Activated CD8-positive, alpha-beta T cell treated with anti-CD3 and anti-CD28 coated beads for 36 hours (primary cell): ENCODE results near the gene AMIGO3. TPM values are rescaled to one million over a fixed set of nuclear protein-coding genes. Genes with fewer than 3 reads are reported as not detected.

Source experiments
- ATAC-seq: fragments of 200-7000 bp; cut with Tn5 transposase; one replicate; pipeline ENCODE4 v1.10.0; 2021; ENCODE audit warnings: mild to moderate bottlenecking, moderate library complexity
- CTCF ChIA-PET: fragments of 350-600 bp; sonication (Branson Sonifier 250); formaldehyde crosslinking; loops from one replicate; lab custom pipeline; 2021; ENCODE audit warnings: antibody characterized with exemption; lab: Charles Lee
- POLR2A ChIA-PET: fragments of 350-600 bp; sonication (Branson Sonifier 250); formaldehyde crosslinking; loops from one replicate; lab custom pipeline; 2021; ENCODE audit warnings: antibody characterized with exemption; lab: Charles Lee
- DNase-seq: peaks from one replicate; pipeline ENCODE4 v3.0.0-alpha.2; 2020
- H3K27ac Mint-ChIP-seq: one replicate; pipeline ENCODE4 v1.8.0; 2021; ENCODE audit warnings: mild to moderate bottlenecking, mixed read lengths
- H3K27me3 Mint-ChIP-seq: one replicate; pipeline ENCODE4 v1.8.0; 2021; ENCODE audit warnings: mixed read lengths
- H3K36me3 Mint-ChIP-seq: one replicate; pipeline ENCODE4 v1.8.0; 2021; ENCODE audit warnings: low read depth, mixed read lengths
- H3K4me1 Mint-ChIP-seq: one replicate; pipeline ENCODE4 v1.8.0; 2021; ENCODE audit warnings: low read depth, mixed read lengths
- H3K4me3 Mint-ChIP-seq: one replicate; pipeline ENCODE4 v1.8.0; 2021; ENCODE audit warnings: mild to moderate bottlenecking, moderate library complexity, mixed read lengths
- H3K9me3 Mint-ChIP-seq: one replicate; pipeline ENCODE4 v1.8.0; 2021; ENCODE audit warnings: mixed read lengths
- CTCF ChIP-seq: fragments of 200-600 bp; IDR thresholded peaks from one replicate; pipeline ENCODE4 v1.8.0; 2022; ENCODE audit warnings: antibody characterized with exemption, mild to moderate bottlenecking
- intact Hi-C: fragments of 100-400 bp; cut with micrococcal nuclease; formaldehyde crosslinking; loops from one replicate; pipeline ENCODE4 v1.10.0; 2022
- total RNA-seq, 2 experiments: library from RNA; stranded (reverse); gene quantifications; one replicate each; pipeline ENCODE4 v1.2.3, GENCODE V29; 2021

Gene AMIGO3
- total RNA-seq, 2 experiments from 2014 or later: 0.23 TPM; not detected in 1

GRCh38 chr3:49709852-49710251 is 9.6 kb downstream of the AMIGO3 start:
- POLR2A ChIA-PET: no interaction called here
- CTCF ChIA-PET: no interaction called here

GRCh38 chr3:49707113-49707480 is 12.4 kb downstream of the AMIGO3 start:
- ATAC-seq (no peak), DNase-seq (no peak)
- Mint-ChIP-seq H3K9me3 (no peaks in the 10 kb centered on the region), H3K27me3 (no peaks in the 10 kb centered on the region), H3K27ac (no peak overlapping the region), H3K4me3 (no peak overlapping the region), H3K4me1 (peaks cover 5% of the 10 kb centered on the region), H3K36me3 (peaks cover 1% of the 10 kb centered on the region)
- POLR2A ChIA-PET: interaction anchor here (1.0 kb wide), 1 partner anchor 7 kb away, joined by 3 read pairs; no protein-coding TSS in a partner anchor
- CTCF ChIA-PET: interaction anchor here (1.2 kb wide), 1 partner anchor 12 kb away, joined by 3 read pairs; no protein-coding TSS in a partner anchor
- TF ChIP-seq CTCF: no peak
- intact Hi-C loops: no loop called here

More at GRCh38 chr3:49709852-49710251, 9.6 kb downstream of the AMIGO3 start:
- intact Hi-C loops: no loop called here
- Mint-ChIP-seq H3K4me3 (no peak overlapping the region), H3K9me3 (no peaks in the 10 kb centered on the region), H3K36me3 (no peaks in the 10 kb centered on the region), H3K27ac (no peak overlapping the region), H3K4me1 (peaks cover 8% of the 10 kb centered on the region), H3K27me3 (no peaks in the 10 kb centered on the region)
- TF ChIP-seq CTCF: no peak
- ATAC-seq (no peak), DNase-seq (no peak)

GRCh38 chr3:49706456-49707112 is 12.9 kb downstream of the AMIGO3 start:
- no peak overlapping the region for H3K27ac Mint-ChIP-seq

GRCh38 chr3:49705390-49705960 is 14.0 kb downstream of the AMIGO3 start:
- POLR2A ChIA-PET: interaction anchor here (0.7 kb wide), 1 partner anchor 16 kb away, joined by 4 read pairs; no protein-coding TSS in a partner anchor
- DNase-seq (no peak), ATAC-seq (no peak)
- Mint-ChIP-seq H3K27ac (no peak overlapping the region), H3K27me3 (no peaks in the 10 kb centered on the region), H3K9me3 (no peaks in the 10 kb centered on the region), H3K4me3 (no peak overlapping the region), H3K36me3 (peaks cover 1% of the 10 kb centered on the region), H3K4me1 (no peaks in the 10 kb centered on the region)
- CTCF ChIA-PET: no interaction called here
- TF ChIP-seq CTCF: no peak
- intact Hi-C loops: no loop called here

More at GRCh38 chr3:49706456-49707112, 12.9 kb downstream of the AMIGO3 start:
- CTCF ChIA-PET: no interaction called here
- H3K4me1 Mint-ChIP-seq: peaks cover 2% of the 10 kb centered on the region
- no peak for ATAC-seq
- TF ChIP-seq CTCF: no peak
- intact Hi-C loops: no loop called here
- no peaks in the 10 kb centered on the region for H3K9me3 Mint-ChIP-seq
- H3K4me3 Mint-ChIP-seq: no peak overlapping the region
- H3K27me3 Mint-ChIP-seq: no peaks in the 10 kb centered on the region
- peaks cover 1% of the 10 kb centered on the region for H3K36me3 Mint-ChIP-seq
- POLR2A ChIA-PET: interaction anchor here (1.0 kb wide), 1 partner anchor 8 kb away, joined by 3 read pairs; no protein-coding TSS in a partner anchor
- DNase-seq: no peak

GRCh38 chr3:49704629-49705028 is 14.9 kb downstream of the AMIGO3 start:
- H3K27ac Mint-ChIP-seq: no peak overlapping the region
- intact Hi-C loops: no loop called here
- H3K27me3 Mint-ChIP-seq: no peaks in the 10 kb centered on the region
- no peaks in the 10 kb centered on the region for H3K4me1 Mint-ChIP-seq
- POLR2A ChIA-PET: interaction anchor here (5.6 kb wide), 1 partner anchor 17 kb away, joined by 40 read pairs; the partner anchor contains the start of genes AMIGO3 and GMPPB
- CTCF ChIA-PET: interaction anchor here (1.0 to 1.3 kb wide), 2 partner anchors 44 to 164 kb away, joined by 3 to 4 read pairs; no protein-coding TSS in a partner anchor
- peaks cover 1% of the 10 kb centered on the region for H3K36me3 Mint-ChIP-seq
- no peaks in the 10 kb centered on the region for H3K9me3 Mint-ChIP-seq
- DNase-seq: no peak
- H3K4me3 Mint-ChIP-seq: no peak overlapping the region
- no peak for ATAC-seq
- TF ChIP-seq CTCF: no peak
